Panc1 (cell line): Measurements from ENCODE around the gene AMHR2.

Experiments used
- POLR2AphosphoS5 ChIP-seq: IDR thresholded peaks from 2 replicates; pipeline ENCODE4 v1.6.1; 2012; ENCODE audit warnings: mild to moderate bottlenecking, low read depth, low read length, moderate library complexity
- TF ChIP-seq, protein P1 (sequence below): fragments of 450-650 bp; IDR thresholded peaks from 2 replicates; pipeline ENCODE4 v1.5.1; 2017; ENCODE audit warnings: mild to moderate bottlenecking

DNA sequence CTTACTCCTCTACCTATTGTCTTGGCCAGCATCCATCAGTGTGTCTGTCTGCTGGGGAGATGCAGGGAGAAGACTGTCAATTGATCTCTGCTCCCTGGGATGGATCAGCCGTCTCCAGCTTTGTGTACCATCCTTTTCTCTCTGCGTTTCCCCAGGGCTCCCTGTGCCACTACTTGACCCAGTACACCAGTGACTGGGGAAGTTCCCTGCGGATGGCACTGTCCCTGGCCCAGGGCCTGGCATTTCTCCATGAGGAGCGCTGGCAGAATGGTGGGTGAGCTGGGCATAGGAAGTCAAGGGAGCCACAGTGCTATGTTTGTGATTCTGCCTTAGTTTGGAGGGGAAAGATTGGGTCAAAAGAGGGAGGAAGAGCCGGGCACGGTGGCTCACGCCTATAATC is 5.1 kb downstream of the AMHR2 start:
- TF ChIP-seq, protein P1, sequence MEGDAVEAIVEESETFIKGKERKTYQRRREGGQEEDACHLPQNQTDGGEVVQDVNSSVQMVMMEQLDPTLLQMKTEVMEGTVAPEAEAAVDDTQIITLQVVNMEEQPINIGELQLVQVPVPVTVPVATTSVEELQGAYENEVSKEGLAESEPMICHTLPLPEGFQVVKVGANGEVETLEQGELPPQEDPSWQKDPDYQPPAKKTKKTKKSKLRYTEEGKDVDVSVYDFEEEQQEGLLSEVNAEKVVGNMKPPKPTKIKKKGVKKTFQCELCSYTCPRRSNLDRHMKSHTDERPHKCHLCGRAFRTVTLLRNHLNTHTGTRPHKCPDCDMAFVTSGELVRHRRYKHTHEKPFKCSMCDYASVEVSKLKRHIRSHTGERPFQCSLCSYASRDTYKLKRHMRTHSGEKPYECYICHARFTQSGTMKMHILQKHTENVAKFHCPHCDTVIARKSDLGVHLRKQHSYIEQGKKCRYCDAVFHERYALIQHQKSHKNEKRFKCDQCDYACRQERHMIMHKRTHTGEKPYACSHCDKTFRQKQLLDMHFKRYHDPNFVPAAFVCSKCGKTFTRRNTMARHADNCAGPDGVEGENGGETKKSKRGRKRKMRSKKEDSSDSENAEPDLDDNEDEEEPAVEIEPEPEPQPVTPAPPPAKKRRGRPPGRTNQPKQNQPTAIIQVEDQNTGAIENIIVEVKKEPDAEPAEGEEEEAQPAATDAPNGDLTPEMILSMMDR = no peak
- TF ChIP-seq POLR2AphosphoS5 = no peak
